CD4-positive, alpha-beta memory T cell (primary cell): ENCODE data around the gene INSYN1. TPM values are rescaled to one million over a fixed set of nuclear protein-coding genes. Genes with fewer than 3 reads are reported as not detected.
A peak's percentile ranks its signal among the peaks of the same experiment; 100 is the strongest.

Experiments
- CTCF ChIA-PET: fragments of 350-600 bp; sonication (Branson Sonifier 250); formaldehyde crosslinking; loops from one replicate; lab custom pipeline; 2021; ENCODE audit warnings: inconsistent platforms; ENCODE audit not compliant: partially characterized antibody; lab: Charles Lee
- POLR2A ChIA-PET: fragments of 350-600 bp; sonication (Branson Sonifier 250); formaldehyde crosslinking; loops from one replicate; lab custom pipeline; 2021; ENCODE audit not compliant: partially characterized antibody; lab: Charles Lee
- DNase-seq, 5 donors: peaks; one replicate each; pipeline versions ENCODE4 v3.0.0 to v3.0.0-alpha.2; 2020 to 2022; ENCODE audit warnings: mixed read lengths in 1 of 5
- H3K27ac ChIP-seq: one replicate; pipeline ENCODE4 v1.7.0; 2013; ENCODE audit warnings: low read depth, low read length
- H3K27me3 ChIP-seq: 2 replicates; pipeline ENCODE4 v1.7.0; 2013; ENCODE audit warnings: mild to moderate bottlenecking, low read length, moderate library complexity; ENCODE audit not compliant: insufficient read depth
- H3K36me3 ChIP-seq: 2 replicates; pipeline ENCODE4 v1.7.0; 2013; ENCODE audit warnings: mild to moderate bottlenecking, low read length, moderate library complexity; ENCODE audit not compliant: insufficient read depth
- H3K4me1 ChIP-seq: 2 replicates; pipeline ENCODE4 v1.7.0; 2013; ENCODE audit warnings: mild to moderate bottlenecking, low read length, moderate library complexity; ENCODE audit not compliant: insufficient read depth
- H3K4me3 ChIP-seq, 2 donors: one replicate each; pipeline ENCODE4 v1.7.0; 2013; ENCODE audit warnings: low read length in 2 of 2, mild to moderate bottlenecking in 1 of 2
- H3K9me3 ChIP-seq, 2 donors: one replicate each; pipeline ENCODE4 v1.7.0; 2013; ENCODE audit warnings: low read length in 2 of 2, control low read depth in 1 of 2; ENCODE audit not compliant: control insufficient read depth in 1 of 2
- H3K27ac Mint-ChIP-seq, 7 donors: one replicate each; pipeline ENCODE4 v1.8.0; 2020 to 2021; ENCODE audit warnings: mixed read lengths in 7 of 7, mild to moderate bottlenecking in 6 of 7, inconsistent platforms in 3 of 7, moderate library complexity in 3 of 7
- H3K27me3 Mint-ChIP-seq, 2 donors: one replicate each; pipeline ENCODE4 v1.8.0; 2020 to 2021; ENCODE audit warnings: mixed read lengths in 2 of 2
- H3K36me3 Mint-ChIP-seq, 2 donors: one replicate each; pipeline ENCODE4 v1.8.0; 2020 to 2021; ENCODE audit warnings: mixed read lengths in 2 of 2, inconsistent platforms in 1 of 2, mild to moderate bottlenecking in 1 of 2
- H3K4me1 Mint-ChIP-seq, 4 donors: one replicate each; pipeline ENCODE4 v1.8.0; 2020 to 2021; ENCODE audit warnings: mixed read lengths in 4 of 4, mild to moderate bottlenecking in 1 of 4
- H3K4me3 Mint-ChIP-seq, 8 donors: one replicate each; pipeline ENCODE4 v1.8.0; 2020 to 2021; ENCODE audit warnings: mixed read lengths in 8 of 8, mild to moderate bottlenecking in 7 of 8, moderate library complexity in 6 of 8, inconsistent platforms in 3 of 8
- H3K9me3 Mint-ChIP-seq, 8 donors: one replicate each; pipeline ENCODE4 v1.8.0; 2020 to 2021; ENCODE audit warnings: mixed read lengths in 8 of 8, mild to moderate bottlenecking in 5 of 8, inconsistent platforms in 3 of 8, moderate library complexity in 1 of 8
- intact Hi-C: fragments of 100-400 bp; cut with micrococcal nuclease; formaldehyde crosslinking; loops from one replicate; pipeline ENCODE4 v1.15.1; 2023
- polyA plus RNA-seq, 2 donors: library from polyadenylated mRNA; unstranded; fragments of 300-500 nt; fragmentation: Illumina TruSeq; gene quantifications; one replicate each; pipeline ENCODE4 v1.2.3, GENCODE V29; 2021
- total RNA-seq, 2 experiments: library from RNA; stranded (reverse); gene quantifications; one replicate each; pipeline ENCODE4 v1.2.3, GENCODE V29; 2021

The INSYN1 gene
- total and polyA plus RNA-seq, 4 experiments from 2014 or later: not detected

- no peaks in the 10 kb centered on the region for H3K9me3 ChIP-seq
Measured at GRCh38 chr15:73687351-73687750, 65.8 kb downstream of the INSYN1 start.

GRCh38 chr15:73686781-73687256, 66.3 kb downstream of the INSYN1 start:
- Histone ChIP-seq H3K36me3 (no peaks in the 10 kb centered on the region), H3K9me3 (no peaks in the 10 kb centered on the region), H3K4me1 (peaks cover 13% of the 10 kb centered on the region), H3K27ac (no peak overlapping the region), H3K27me3 (peaks cover 31% of the 10 kb centered on the region), H3K4me3 (no peak overlapping the region)
- intact Hi-C loops: no loop called here
- Mint-ChIP-seq H3K4me1 (peaks cover 2 to 23% (median 11%) of the 10 kb centered on the region in 4 donors), H3K27ac (no peak overlapping the region), H3K36me3 (no peaks in the 10 kb centered on the region), H3K4me3 (no peak overlapping the region), H3K9me3 (no peaks in the 10 kb centered on the region), H3K27me3 (peaks cover 20 to 48% of the 10 kb centered on the region in 2 donors)
- DNase-seq: no peak
- CTCF ChIA-PET: interaction anchor here (0.6 to 14.6 kb wide), 3 partner anchors 9 to 37 kb away, joined by 3 to 367 read pairs (median 19); no protein-coding TSS in a partner anchor
- POLR2A ChIA-PET: no interaction called here

More at GRCh38 chr15:73687351-73687750, 65.8 kb downstream of the INSYN1 start:
- H3K4me3 Mint-ChIP-seq: no peak overlapping the region
- peaks cover 2 to 23% (median 11%) of the 10 kb centered on the region in 4 donors for H3K4me1 Mint-ChIP-seq
- H3K27ac Mint-ChIP-seq: no peak overlapping the region
- intact Hi-C loops: no loop called here
- H3K36me3 Mint-ChIP-seq: no peaks in the 10 kb centered on the region
- Histone ChIP-seq H3K27me3 (peaks cover 28% of the 10 kb centered on the region), H3K27ac (no peak overlapping the region), H3K4me3 (no peak overlapping the region), H3K4me1 (peaks cover 13% of the 10 kb centered on the region), H3K36me3 (no peaks in the 10 kb centered on the region)
- POLR2A ChIA-PET: no interaction called here
- H3K9me3 Mint-ChIP-seq: no peaks in the 10 kb centered on the region
- CTCF ChIA-PET: interaction anchor here (0.9 to 14.6 kb wide), 4 partner anchors 10 to 20 kb away, joined by 3 to 367 read pairs (median 12); no protein-coding TSS in a partner anchor
- no peak for DNase-seq
- peaks cover 20 to 45% of the 10 kb centered on the region in 2 donors for H3K27me3 Mint-ChIP-seq

- Histone ChIP-seq H3K27ac (no peak overlapping the region), H3K36me3 (no peaks in the 10 kb centered on the region), H3K27me3 (peaks cover 31% of the 10 kb centered on the region), H3K4me3 (no peak overlapping the region), H3K9me3 (no peaks in the 10 kb centered on the region), H3K4me1 (peaks cover 13% of the 10 kb centered on the region)
- POLR2A ChIA-PET: no interaction called here
- H3K36me3 Mint-ChIP-seq: no peaks in the 10 kb centered on the region
- no peaks in the 10 kb centered on the region for H3K9me3 Mint-ChIP-seq
- peaks cover 2 to 27% (median 11%) of the 10 kb centered on the region in 4 donors for H3K4me1 Mint-ChIP-seq
- H3K4me3 Mint-ChIP-seq: peak overlapping the region in 2 of 8 donors; percentile 36 to 50
- intact Hi-C loops: no loop called here
- DNase-seq: no peak
- CTCF ChIA-PET: interaction anchor here (1.8 to 14.6 kb wide), 2 partner anchors 8 to 14 kb away, joined by 19 to 367 read pairs; no protein-coding TSS in a partner anchor
- peaks cover 22 to 51% of the 10 kb centered on the region in 2 donors for H3K27me3 Mint-ChIP-seq
- peak overlapping the region in 1 of 7 donors; percentile 79 for H3K27ac Mint-ChIP-seq
Measured at GRCh38 chr15:73685981-73686380, 67.2 kb downstream of the INSYN1 start.

Other genes starting within 250 kb of the INSYN1 start
- 10 to 100 TPM; 36.5 to 36.6 TPM for gene NPTN, start 120.0 kb downstream of the INSYN1 start, total RNA-seq
- 10 to 100 TPM; 33.5 to 39.8 TPM for gene NPTN, start 120.0 kb downstream of the INSYN1 start, polyA plus RNA-seq
- gene CD276, start 69.0 kb downstream of the INSYN1 start, total RNA-seq: 1 to 10 TPM; 2.6 to 2.9 TPM
- gene CD276, start 69.0 kb downstream of the INSYN1 start, polyA plus RNA-seq: not detected
- gene TBC1D21, start 120.2 kb upstream of the INSYN1 start, total RNA-seq: not detected
- gene TBC1D21, start 120.2 kb upstream of the INSYN1 start, polyA plus RNA-seq: not detected
- gene LOXL1, start 173.1 kb upstream of the INSYN1 start, total RNA-seq: 1 to 10 TPM; 1.6 to 2.1 TPM
- 10 to 100 TPM in 1 of 2 donors, 1 to 10 TPM in 1; 6.4 to 13.1 TPM for gene LOXL1, start 173.1 kb upstream of the INSYN1 start, polyA plus RNA-seq
- gene STOML1, start 238.9 kb upstream of the INSYN1 start, total RNA-seq: 10 to 100 TPM; 10.8 to 11.1 TPM
- gene STOML1, start 238.9 kb upstream of the INSYN1 start, polyA plus RNA-seq: 1 to 10 TPM; 8.1 to 8.7 TPM
- 10 to 100 TPM; 61.5 to 66.6 TPM for gene PML, start 241.4 kb upstream of the INSYN1 start, total RNA-seq
- gene PML, start 241.4 kb upstream of the INSYN1 start, polyA plus RNA-seq: 10 to 100 TPM in 1 of 2 donors, 1 to 10 TPM in 1; 9.6 to 33.2 TPM